ENCODE data around the gene DDX27.

Gene DDX27

GRCh38 chr20:49252556-49253350 lies 33.5 kb downstream of the DDX27 start:
- ATAC-seq, result no peak

GRCh38 chr20:49256261-49256660 lies 37.0 kb downstream of the DDX27 start:
- ATAC-seq, result no peak

DNA sequence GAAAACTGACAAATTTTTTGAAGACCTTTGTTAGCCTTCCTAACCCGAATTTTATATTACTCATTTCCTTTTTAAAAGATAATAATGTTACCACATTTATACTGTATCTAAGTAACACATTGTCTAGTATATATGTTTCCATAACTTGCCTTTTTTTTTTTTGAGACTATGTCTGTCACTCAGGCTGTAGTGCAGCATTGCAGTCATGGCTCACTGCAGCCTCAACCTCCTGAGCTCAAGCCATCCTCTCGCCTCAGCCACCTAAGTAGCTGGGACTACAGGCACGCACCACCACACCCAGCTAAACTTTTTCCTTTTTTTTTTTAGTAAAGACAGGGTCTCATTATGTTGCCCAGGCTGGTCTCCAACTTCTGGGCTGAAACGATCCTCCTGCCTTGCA lies 40.1 kb downstream of the DDX27 start:
- ATAC-seq, result peak; percentile 77 to 87

DNA sequence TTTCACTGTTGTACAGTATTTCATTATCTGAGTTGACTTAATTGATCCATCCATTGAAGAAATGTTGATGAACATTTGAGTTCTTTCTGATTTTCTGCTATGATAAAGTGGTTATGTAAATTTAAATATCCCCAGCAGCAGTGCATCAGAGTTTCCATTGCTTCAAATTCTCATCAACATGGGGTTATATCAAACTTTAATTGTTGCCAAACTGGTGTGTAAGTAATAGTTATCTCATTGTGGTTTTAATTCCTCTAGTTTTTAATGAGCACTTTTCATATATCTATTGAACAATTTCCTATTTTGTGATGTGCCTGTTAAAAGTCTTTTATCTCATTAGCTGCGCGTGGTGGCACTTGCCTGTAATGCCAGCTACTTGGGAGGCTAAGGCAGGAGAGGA lies 40.6 kb downstream of the DDX27 start:
- peak; percentile 61 to 80 for ATAC-seq

DNA sequence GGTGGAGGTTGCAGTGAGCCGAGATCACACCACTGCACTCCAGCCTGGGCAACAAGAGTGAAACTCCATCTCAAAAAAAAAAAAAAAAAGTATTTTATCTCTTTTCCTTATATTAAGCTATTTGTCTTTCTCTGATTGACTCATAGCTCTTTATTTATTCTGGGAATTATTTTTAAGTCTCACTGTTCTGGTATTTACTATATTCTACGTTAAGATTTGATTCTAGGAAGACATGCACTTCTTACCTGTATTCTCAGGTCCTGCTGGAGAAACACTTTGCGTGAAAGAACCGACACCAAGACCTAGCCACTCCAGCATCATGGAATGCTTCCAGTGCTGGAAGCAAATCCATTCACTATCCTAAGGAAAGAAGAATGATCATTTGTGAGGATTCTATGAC lies 41.0 kb downstream of the DDX27 start:
- ATAC-seq, result no peak

- ATAC-seq, result no peak
These were observed 42.0 kb downstream of the DDX27 start for GRCh38 chr20:49261173-49261572.

DNA sequence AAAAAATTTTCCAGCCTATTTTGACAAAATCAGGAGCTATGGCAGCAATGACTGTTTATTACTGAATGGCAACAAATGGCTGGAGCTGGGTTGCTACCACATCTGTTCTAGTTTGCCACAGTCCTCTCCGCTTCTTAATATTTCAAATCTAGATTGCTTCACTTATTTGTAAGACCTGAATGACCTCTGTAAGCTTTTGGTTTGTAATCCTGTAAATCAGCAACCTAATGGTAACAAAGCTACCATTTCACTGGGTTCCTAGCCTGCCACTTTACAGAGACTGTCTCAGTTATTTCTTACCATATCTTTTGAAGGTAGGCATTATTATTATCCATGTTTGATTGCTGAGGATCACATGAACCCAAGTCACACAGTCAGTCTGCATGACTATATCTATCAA lies 43.2 kb downstream of the DDX27 start:
- no peak for ATAC-seq

GRCh38 chr20:49267327-49267726 lies 48.1 kb downstream of the DDX27 start:
- no peak for ATAC-seq

DNA sequence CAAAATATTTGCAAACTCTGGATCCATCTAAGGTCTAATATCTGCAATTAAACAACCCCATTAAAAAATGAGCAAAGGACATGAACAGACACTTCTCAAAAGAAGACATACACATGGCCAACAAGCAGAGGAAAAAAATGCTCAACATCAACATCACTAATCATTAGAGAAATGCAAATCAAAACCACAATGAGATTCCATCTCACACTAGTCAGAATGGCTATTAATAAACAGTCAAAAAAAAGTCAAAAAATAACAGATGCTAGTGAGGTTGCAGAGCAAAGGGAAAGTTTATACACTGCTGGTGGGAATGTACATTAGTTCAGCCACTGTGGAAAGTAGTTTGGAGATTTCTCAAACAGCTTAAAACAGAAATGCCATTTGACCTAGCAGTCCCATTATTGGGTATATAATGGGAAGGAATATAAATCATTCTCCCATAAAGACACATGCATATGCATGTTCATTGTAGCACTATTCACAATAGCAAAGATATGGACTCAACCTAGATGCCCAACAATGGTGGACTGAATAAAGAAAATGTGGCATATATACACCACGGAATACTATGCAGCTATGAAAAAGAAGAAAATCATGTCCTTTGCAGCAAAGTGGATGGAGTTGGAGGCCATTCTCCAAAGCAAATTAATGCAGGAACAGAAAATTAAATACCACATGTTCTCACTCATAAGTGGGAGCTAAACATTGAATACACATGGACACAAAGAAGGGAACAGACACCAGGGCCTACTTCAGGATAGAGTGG lies 49.6 kb downstream of the DDX27 start:
- peak; percentile 67 to 73 for ATAC-seq

- ATAC-seq, result no peak
These were observed 51.0 kb downstream of the DDX27 start for GRCh38 chr20:49270177-49270576.

- ATAC-seq, result no peak
These were observed 51.5 kb downstream of the DDX27 start for GRCh38 chr20:49270736-49271135.

GRCh38 chr20:49272654-49273053 lies 53.4 kb downstream of the DDX27 start:
- no peak for ATAC-seq

DNA sequence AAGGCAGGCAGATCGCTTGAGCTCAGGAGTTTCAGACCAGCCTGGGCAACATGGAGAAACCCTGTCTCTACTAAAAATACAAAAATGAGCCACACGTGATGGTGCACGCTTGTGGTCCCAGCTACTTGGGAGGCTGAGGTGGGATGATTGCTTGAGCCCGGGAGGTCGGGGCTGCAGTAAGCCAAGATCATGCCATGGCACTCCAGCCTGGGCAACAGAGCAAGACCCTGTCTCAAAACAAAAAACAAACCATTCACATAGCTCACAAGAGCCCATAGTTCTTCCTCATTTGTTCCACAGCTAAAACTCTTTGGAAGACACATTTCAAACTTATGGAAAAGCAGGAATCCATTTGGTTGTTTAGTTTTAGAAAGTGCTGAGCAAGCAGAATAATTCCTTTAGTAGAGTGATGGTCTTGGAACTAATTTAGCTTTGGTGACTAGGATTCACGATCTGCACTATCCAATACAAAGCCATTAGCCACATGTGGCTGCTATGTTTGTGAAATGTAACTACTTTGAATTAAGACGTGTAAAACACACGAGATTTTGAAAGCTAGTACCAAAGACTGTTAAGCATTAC lies 54.6 kb downstream of the DDX27 start:
- no peak for ATAC-seq

GRCh38 chr20:49275216-49275615 lies 56.0 kb downstream of the DDX27 start:
- no peak for ATAC-seq

- no peak for ATAC-seq
These were observed 56.4 kb downstream of the DDX27 start for GRCh38 chr20:49275636-49276035.

GRCh38 chr20:49276161-49276960 lies 57.1 kb downstream of the DDX27 start:
- ATAC-seq, result peak; percentile 49 to 52

DNA sequence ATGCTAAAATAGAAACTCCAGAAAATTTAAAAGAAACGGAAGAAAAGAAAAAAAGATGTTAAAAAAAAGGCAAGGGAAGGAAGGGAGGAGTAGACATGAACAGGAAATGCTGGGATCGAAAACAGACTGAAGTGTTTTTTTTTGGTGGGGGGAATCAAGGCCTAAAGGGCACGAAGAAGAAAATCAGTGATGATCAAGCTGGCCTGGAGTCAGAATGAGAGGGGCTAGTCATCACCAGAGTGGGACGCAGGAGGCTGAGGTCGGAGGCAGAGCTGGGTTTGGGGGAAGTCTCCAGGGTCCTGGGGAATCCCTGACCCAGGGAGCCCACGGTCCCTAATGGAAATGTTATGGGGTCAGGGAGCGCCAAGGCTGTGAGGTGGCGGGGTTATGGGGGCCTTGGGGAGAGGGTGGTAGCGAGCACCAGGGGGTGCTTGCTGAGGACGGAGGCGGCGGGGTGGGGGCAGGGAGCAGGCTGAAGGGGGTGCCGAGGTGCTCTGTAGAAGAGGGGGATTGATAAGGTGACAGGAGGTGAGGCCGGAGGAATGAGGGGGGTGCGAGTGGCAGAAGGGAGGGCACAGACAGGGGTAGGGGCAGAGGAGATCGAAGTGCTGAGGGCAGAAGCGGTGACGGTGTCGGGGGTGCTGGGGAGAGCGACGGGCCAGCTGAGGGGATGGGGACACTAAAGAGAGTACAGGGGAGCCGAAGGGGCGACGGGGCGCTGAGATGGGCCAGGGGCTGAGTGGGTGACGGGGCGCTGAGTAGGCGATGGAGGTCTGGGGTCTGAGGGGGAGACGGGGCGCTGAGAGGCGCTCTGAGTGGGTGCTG lies 58.0 kb downstream of the DDX27 start:
- ATAC-seq, result peak; percentile 34 to 39

DNA sequence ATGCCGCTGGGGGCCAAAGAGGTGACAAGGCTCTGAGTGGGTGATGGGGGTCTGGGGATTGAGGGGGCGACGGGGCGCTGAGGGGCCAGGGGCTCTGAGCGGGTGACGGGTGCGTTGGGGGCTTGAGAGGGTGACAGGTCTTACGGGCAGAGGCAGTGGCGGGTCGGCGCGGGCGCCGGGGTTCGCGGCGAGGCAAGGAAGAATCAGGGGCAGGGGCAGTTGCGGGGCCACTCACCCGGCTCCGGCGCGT lies 58.5 kb downstream of the DDX27 start:
- no peak for ATAC-seq

DNA sequence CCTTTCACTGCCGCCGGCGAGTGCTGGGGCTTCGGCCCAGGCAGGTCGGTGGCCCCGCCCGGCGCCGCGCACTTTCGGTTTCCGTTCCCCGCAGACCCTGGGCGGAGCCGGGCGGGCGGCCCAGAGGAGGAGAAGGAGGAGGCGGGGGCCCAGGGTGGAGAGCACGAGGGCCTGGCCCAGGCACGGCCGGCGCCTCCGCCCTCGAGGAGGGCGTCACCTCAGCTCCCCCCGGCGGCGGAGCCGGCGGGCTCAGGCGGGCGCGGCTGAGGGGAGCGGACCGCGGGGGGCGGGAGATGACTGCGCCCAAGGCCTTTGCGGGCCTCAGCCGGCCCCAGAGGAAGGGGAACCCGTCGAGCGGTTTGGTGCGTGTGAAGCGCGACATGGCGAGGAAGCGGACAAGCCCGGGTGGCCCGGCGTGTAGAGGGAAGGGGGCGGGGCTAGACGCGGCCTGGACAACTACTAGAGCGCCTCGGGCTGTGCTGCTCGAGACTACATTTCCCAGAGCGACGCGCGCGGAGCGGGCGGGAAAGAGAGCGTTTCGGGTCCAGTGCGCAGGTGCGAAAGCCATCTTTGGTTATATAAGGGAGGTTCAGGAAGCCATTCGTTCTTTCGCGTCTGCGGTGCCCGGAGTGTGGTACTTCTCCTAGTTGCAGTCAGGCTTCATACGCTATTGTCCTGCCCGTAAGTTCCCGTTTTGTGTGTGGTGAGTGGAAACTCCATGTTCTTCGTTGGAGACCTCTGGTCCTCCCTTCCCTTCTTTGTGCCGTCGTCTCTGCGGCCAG lies 59.0 kb downstream of the DDX27 start, which contains the start of gene ZNFX1:
Gene ZNFX1 (minus strand): TSS at position 22 of the 782 bp plus-strand sequence. CDS start 2,218 bp downstream, outside the sequence.
- ATAC-seq, result peak; percentile 73 to 79

- no peak for ATAC-seq
These were observed 59.8 kb downstream of the DDX27 start for GRCh38 chr20:49278818-49279676.
